HG03196 (cell line): ENCODE results near the gene PLCL1.

Experiments used
- ATAC-seq: cut with Tn5 transposase; IDR thresholded peaks from one replicate; pipeline ENCODE4 v1.9.1; 2021; ENCODE audit not compliant: unreplicated experiment

PLCL1 gene

DNA sequence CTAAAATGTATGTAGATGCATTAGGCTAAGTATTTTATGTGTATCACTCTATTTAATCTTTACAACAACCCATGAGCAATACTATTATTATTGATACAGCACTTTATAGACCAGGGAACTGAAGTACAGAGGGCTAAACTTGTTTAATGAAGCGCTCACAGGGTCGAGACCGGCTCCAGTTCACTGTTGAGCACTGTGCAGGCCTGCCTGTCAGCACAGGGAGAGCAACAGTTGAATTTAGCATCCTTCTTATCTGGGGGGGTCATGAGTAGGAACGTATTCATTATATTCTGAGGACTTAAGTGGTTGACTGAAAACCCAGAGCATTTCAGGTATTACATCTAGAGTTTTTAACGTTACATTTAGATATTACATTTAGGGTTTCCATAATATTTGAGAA lies 120.1 kb downstream of the PLCL1 start:
- no peak for ATAC-seq

DNA sequence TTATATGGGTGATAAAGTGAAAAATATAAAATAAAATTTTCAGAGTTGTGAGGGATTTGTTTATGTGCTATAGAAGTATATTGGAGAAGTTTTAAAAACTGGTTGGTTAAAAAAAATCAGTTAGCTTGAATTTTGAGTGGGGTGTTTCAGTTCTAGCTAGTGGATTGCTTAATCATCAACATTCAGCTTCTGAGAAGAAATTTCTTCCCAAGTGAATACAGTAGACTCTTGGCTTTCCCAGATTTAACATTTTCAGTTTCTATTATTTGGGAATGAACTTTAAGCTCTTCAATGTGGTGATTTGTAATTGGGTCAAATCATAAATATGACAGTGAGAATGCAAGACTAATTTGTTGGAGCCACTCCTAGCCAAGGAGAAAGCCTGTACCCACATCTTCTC lies 120.8 kb downstream of the PLCL1 start:
- ATAC-seq = no peak

DNA sequence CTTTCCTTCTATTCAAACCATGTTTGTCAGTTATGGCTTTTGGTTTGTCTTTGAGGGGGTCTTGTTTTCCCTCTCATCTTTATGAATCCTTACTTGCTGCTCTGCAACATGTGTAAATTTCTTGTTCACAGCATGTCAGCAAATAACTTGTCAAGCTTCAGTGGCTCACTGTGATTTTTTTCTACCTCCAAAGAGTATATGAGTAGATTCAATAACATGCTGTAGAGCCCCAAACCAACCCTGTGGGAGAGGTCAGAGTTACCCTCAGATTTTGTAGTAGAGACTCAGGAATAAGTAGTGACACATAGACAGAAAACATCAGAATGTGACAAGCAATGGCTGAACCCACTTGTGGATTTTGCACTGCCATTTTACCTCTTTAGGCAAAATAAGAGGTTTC lies 121.6 kb downstream of the PLCL1 start:
- ATAC-seq = no peak

DNA sequence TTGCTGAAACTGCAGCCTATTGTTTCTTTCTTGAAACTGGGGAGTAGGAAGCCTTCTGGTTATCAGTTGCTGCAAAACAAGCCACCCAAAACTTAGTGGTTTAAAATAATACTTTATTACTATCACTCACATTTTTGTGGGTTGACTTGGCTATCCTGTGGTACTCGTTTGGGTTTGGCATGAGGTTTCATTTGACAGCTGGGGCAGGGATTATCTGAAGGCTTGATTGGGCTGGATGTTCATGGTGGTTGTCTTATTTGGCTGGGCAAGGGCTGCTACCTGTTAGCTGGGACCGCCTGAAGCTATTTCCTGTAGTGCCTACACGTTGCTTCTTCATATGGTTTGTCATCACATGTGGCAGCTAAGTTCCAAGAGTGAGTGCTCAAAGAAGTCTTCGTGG lies 122.3 kb downstream of the PLCL1 start:
- ATAC-seq = no peak

DNA sequence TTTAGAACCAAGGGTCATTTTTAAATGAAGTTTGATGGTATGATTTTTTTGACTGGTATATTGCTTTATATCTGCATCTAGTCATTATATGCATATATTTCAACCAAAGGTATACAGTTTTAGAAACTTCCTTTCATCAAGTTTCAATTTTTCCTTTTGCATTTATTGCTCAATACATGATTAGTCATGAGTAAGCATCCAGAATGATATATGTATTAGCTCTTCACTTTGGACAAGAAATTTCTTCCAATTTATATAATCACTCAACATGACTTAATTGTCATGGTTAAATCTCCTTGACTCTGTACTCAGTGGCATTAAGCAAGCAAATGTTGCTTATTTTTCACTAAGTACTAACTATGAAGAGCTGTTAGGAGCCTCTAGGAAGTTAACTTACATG lies 123.6 kb downstream of the PLCL1 start:
- ATAC-seq = no peak

DNA sequence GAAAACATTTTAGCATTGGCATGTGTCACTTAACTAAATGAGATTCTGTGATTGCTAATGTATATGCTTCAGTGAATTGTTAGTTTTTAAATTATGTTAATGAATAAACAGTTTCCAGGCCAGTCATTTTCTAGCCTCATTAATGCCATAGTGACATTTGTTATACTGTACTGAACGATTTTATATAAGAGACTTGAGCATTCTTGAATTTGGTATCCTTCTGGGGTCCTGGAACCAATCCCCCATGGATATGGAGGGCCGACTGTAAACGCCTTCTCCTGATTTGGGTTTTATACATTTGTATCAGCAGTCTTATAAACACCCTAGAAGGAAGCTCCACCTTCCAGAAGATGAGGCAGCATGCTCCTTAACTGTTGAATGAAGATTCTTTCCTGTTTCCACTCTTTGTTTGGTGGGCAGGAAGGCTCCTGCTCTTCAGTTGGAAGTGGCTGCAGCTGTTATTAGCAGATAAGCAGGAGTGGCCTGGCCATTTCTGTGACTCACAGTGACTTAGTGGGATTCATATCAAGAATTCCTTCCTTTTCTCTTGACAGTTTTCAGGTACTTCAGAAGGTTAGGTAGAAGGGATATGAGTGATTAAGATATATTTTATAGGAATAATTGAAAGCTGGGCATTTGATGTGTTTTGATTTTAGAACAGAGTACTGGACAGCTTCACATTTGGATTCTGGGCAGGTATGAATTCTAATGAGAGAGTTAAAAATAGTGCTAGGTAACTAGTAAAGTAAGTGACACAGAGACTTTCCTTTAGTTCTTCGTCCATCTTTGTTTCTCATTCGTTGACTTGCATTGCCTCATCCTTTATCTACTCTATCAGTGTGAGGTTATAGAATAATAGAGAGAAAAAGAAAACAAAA lies 124.9 kb downstream of the PLCL1 start:
- ATAC-seq = no peak

DNA sequence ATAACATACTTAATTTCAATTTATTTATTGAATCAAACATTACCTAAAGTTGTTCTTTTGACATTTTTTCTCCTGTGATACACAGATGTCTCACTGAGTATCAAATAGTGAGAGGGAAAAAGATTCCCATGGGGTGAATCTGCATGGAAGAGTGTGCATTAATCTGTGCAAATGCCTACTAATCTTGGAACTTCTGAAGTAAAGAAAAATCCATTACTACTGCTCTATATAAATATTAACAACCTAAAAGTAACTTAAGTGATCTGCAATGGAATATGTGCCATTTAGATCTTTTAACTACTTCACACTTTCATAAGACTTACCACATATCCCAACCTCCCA lies 125.5 kb downstream of the PLCL1 start:
- no peak for ATAC-seq

DNA sequence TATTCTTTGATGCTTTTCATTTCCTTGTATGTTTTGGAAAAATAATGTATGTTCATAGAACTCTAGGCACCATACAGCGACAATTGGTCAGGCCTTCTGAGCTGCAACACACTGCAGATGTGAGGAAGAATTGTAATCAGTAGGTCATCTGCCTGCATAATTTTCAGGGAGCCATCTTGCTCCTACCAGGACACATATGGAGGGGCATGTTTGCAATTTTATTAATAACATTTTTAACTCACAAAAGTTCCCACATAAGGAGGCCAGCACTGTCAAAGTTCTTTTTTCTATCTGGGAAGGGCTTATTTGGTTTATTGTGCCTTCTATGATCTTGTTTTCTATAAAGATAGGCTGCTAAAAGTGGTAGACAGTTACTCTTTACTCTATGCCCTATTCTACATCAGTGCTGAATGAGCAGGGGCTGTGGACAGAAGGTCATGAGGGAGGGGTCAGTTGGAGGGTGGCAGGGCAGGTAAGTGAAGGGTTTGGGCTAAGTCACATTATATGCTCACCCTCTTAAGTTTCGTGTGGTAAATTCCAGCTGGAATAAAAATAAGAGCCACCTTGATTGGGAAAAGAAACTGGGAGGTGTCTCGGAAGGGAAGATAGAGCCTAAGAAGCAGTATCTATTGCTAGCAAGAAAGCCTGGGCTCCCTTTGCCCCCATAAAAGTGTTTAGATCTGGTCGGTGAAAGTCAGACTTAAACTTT lies 126.3 kb downstream of the PLCL1 start:
- no peak for ATAC-seq

DNA sequence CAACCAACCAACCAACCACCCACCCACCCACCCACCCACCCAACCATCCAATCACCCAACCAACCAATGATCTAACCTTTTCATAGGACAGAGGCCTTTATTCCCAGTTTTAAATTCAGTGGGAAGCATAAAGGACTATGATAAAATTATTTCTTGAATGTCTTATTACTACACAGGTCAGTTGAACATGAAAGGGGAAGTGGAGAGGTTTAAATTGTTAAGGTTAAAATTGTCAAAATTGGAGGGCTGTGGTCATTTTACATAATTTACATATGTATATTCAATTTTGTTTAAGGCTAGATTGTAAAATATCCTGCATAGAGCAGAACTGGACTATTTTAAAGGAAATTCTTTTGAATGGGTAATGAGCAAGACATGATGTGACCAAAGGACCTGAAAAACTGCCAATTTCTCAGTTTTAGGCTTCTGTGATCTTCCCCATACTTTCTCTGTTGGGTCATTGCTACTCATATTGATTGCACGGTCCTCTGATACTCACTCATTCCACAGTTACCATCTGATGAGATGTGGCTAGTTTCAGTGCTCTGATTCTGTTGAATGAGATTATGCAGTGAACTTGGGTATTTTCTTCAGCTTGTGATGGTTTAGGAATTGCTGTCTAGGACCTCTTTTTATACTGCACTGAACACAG lies 127.4 kb downstream of the PLCL1 start:
- ATAC-seq = no peak

DNA sequence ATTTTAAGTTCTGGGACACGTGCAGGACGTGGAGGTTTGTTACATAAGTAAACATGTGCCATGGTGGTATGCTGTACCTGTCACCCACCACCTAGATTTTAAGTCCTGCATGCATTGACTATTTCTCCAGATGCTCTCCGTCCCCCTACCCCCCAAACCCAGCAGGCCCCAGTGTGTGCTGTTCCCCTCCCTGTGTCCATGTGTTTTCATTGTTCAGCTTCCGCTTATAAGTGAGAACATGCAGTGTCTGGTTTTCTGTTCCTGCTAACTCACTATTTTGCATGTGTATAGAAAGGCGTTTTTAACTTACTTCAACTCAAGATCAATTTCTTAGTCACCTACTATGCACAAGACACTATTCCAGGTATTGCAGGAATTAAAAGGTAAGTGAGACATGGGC lies 128.0 kb downstream of the PLCL1 start:
- no peak for ATAC-seq

DNA sequence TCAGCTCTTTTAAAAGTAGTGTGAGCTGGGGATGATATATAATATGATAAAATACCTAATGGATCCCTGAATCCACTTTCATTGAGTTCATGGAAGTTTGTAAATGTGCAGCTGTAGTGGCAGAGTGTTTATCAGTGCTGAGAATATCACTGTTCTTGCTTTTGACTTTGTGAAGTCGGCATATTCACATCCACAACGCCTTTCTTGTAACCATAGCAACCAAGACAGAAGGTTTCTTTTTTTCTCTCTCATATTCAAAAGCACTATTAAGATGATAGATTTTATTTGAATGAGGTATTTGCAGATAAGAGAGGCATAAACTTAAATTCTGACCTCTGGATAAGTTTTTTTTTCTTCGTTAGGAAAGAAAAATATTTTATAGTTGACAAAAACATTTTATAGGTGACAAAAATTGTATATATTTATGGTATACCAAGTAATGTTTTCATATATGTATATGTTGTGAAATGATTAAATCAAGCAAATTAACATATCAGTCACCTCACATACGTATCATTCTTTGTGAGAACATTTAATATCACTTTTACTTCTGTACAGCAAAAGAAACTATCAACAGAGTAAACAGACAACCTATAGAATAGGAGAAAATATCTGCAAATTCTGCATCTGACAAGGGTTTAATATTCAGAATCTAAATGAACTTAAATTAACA lies 130.0 kb downstream of the PLCL1 start:
- no peak for ATAC-seq

DNA sequence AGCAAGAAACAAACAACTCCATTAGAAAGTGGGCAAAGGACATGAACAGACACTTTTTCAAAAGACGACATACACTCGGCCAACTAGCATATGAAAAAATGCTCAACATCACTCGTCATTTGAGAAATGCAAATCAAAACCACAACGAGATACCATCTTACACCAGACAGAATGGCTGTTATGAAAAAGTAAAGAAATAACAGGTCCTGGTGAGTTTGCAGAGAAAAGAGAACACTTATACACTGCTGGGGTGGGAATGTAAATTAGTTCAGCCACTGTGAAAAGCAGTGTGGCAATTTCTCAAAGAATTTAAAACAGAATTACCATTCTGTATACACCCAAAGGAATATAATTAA lies 130.5 kb downstream of the PLCL1 start:
- no peak for ATAC-seq

DNA sequence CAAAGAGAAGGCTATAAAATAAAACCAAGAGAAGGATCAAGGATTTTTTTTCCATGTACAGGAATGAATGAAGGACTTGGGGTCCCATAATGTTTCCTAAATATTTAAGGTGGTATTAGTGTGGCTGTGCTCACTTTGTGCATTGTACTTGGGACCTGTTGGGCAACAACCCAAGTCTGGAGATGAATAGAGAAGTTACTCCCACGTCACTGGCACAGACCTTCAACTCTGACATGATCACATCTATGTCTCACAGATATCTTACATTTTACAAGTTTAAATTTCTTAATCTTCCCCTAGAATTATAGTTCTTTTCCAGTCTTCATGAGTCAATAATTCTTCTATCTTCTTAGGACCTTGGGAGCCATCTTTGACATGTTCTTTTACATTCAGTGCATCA lies 133.4 kb downstream of the PLCL1 start:
- ATAC-seq = no peak

DNA sequence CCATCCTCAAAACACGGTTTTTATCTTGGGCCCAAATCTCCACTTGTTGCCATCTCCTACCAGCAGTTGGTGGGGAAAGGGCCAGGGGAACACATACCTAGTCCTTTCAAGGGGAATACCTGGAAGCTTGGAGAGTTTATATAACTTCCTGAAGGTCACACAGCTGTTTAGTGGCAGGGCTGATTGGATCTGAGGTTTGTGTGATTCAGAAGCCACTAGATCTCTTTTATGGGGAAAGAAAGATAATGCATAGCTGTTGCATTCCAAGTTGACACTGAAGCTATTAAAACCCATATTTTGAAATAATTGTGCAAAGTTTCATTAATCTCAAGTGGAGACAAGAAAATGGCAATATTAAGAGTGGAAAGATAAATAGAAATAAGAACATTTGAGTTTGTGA lies 134.2 kb downstream of the PLCL1 start:
- no peak for ATAC-seq

DNA sequence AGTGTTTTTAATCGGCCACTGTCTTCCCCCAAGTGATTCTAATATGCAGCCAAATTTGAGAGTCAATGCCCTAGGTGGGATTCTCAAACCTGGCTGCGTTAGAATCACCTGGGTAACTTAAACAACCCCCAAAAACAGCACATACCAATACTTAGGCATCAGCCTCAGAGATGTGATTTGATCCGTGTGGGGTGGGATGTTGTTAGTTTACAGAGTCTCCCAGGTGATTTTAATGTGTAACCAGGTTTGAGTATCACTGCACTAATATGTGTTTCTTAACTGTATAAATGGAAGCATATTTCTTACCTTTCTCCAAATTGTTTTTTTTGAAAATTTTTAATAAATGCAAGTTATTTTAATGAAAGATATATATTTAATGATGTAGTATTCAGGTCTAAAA lies 135.4 kb downstream of the PLCL1 start:
- no peak for ATAC-seq

DNA sequence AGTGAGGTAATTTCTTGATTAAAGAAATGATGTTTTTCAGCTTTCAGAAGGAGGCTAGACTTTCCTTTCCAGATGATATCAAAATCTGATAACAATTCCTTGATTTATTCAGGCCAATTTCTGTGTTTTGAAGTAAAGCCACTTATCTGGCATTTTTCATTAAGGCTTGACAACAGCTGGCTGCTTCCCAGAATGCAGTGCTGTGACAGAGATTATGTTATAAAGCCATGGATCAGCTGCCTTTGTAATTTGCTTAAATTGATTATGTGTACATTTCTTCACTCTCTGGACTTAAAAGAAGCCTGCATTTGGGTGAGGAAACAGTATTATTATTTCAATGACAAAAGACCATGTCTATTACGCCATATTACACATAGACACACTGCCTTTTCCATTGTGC lies 136.0 kb downstream of the PLCL1 start:
- ATAC-seq = no peak

DNA sequence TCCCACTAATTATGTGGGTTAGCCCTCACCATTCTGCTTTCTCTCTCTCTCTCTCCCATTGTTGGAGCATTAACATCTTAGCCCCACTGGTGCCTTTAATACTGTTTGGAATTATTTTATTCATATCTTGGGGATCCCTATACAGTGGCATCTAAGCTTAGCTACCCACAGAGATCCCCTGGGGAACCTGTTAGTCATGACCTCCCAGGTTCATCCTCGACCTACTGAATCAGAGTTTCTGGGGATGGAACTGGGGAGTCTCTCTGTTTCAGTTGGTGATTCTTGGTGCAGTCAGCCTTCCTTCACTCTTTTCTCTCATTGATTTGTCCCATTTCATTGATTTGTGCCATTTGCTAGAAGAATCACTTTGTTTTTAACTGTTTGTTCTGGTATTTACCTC lies 137.3 kb downstream of the PLCL1 start:
- ATAC-seq = no peak

DNA sequence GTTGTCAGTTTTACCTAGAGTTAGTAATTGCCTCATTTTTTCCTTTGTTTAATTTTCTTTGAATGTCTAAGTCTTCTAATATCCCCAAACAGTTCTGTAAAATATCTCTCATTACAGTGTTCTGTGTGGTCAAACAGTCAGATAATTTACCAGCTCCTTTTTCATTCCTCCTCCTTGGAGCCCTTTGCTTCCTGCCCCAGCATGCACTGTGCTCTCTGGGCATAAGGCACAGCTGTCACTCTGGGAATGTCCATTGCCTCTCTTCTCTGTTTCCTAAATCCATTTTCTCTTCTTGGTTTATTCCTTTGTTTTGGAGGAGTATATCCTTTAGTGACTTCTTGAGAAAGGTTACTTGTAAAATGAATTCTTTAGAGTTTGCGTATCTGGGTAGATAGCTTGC lies 139.3 kb downstream of the PLCL1 start:
- no peak for ATAC-seq

DNA sequence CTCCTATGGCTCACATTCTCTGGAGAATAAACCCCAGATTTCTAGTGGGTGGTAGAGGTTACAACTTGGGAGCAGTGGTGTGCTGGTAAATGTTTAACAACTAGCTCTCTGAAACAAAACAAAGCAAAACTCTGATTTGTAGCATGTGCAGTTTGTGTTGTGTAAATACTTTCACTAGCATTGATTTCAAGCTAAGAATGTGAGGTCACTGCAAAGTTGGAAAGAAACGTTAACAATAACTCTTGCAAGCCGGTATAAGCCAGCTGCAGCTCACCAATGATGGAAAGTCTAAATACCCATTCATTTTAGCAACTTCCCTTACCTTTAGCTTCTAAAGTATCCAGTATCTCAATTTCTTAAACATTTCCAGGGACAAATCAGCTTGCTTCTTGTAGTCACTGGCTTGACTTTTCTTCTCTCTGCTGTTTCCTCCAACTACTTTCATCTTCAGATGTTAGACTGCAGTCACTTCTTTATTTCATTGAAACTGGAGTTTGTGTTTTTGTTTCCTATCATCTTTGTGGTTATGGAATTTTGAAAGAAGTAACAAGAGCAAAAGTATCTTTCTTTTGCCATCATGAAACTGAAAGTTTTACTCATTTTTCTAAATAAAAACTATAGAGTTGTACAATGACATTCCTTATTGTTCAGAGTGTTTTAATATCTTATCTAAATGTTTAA lies 140.2 kb downstream of the PLCL1 start:
- no peak for ATAC-seq

DNA sequence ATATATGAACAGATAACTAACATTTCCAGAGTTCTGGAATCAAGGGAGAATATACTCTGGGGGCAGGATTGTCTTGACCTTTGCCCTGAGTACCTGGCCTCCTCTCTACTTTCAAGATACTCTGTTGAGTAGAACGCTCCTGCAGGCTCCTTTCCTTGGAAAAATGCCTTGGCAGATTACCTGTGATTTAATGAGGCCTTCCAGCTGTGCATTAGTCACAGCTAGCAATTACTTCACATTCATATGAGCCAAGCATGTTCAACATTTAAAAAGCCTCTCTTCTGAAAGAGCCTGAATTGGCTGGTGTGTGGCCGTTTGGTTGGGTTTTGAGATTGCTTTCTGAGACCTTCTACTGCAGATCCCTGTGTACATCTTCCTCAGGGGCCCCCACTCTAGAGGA lies 142.2 kb downstream of the PLCL1 start:
- ATAC-seq = no peak

DNA sequence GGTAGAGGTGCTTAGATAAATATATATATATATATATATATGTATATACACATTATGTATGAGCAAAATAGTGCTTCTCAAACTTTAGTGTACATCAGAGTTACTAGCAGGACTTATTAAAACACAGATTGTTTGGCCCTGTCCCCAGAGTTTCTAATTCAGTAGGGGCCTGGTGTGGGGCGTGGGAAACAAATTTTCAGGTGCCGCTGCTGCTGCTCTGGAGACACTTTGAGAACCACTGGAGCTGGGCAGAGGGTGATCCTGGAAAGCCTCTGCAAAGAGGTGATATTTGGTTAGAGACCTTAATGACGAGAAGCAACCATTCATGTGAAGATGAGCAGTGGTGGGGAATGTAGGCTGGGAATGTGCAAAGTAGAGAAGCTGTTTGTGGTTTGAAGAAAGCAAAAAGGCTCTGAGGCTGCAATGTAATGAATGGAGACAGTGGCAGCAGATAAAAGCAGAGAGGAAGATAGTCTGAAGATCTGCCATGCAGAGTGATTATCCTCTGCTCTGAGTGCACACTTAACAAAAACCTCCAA lies 142.9 kb downstream of the PLCL1 start:
- no peak for ATAC-seq
